H9 (cell line): ENCODE results near the gene TYSND1. TPM values are rescaled to one million over a fixed set of nuclear protein-coding genes. Genes with fewer than 3 reads are reported as not detected.
A peak's percentile ranks its signal among the peaks of the same experiment; 100 is the strongest.

ENCODE experiments used
- DNase-seq: peaks from one replicate; pipeline ENCODE4 v3.0.0-alpha.2; 2017
- H2AFZ ChIP-seq: one replicate; pipeline ENCODE4 v1.6.1; 2013; ENCODE audit warnings: mild to moderate bottlenecking, low read length, control low read depth, moderate library complexity
- H2AK5ac ChIP-seq: 2 replicates; pipeline ENCODE4 v1.6.1; 2013; ENCODE audit warnings: low read length, control low read depth, mixed read lengths; ENCODE audit not compliant: insufficient read length
- H2BK120ac ChIP-seq: one replicate; pipeline ENCODE4 v1.6.1; 2013; ENCODE audit warnings: low read depth, mild to moderate bottlenecking, low read length, control low read depth, inconsistent platforms; ENCODE audit not compliant: poor library complexity, severe bottlenecking
- H2BK12ac ChIP-seq: 2 replicates; pipeline ENCODE4 v1.6.1; 2013; ENCODE audit warnings: low read length, control low read depth, mixed read lengths, low read depth; ENCODE audit not compliant: insufficient read length
- H2BK15ac ChIP-seq: 2 replicates; pipeline ENCODE4 v1.6.1; 2013; ENCODE audit warnings: low read depth, low read length, control low read depth
- H2BK20ac ChIP-seq: one replicate; pipeline ENCODE4 v1.6.1; 2013; ENCODE audit warnings: low read depth, mild to moderate bottlenecking, low read length, control low read depth, inconsistent platforms; ENCODE audit not compliant: poor library complexity, severe bottlenecking
- H2BK5ac ChIP-seq: 2 replicates; pipeline ENCODE4 v1.6.1; 2013; ENCODE audit warnings: low read length, control low read depth, mixed read lengths; ENCODE audit not compliant: insufficient read length
- H3K14ac ChIP-seq: 2 replicates; pipeline ENCODE4 v1.6.1; 2013; ENCODE audit warnings: low read length, control low read depth; ENCODE audit not compliant: insufficient read depth
- H3K18ac ChIP-seq: 2 replicates; pipeline ENCODE4 v1.6.1; 2013; ENCODE audit warnings: low read depth, mild to moderate bottlenecking, mixed read lengths, low read length, control low read depth; ENCODE audit not compliant: insufficient read length
- H3K23ac ChIP-seq: 2 replicates; pipeline ENCODE4 v1.6.1; 2013; ENCODE audit warnings: low read length, control low read depth, mixed read lengths, low read depth; ENCODE audit not compliant: insufficient read length
- H3K23me2 ChIP-seq: 2 replicates; pipeline ENCODE4 v1.6.1; 2013; ENCODE audit warnings: low read depth, mild to moderate bottlenecking, mixed read lengths, low read length, control low read depth; ENCODE audit not compliant: insufficient read length, poor library complexity, severe bottlenecking
- H3K27ac ChIP-seq: 2 replicates; pipeline ENCODE4 v1.5.1; 2013; ENCODE audit warnings: low read length, control low read depth, mixed read lengths, low read depth; ENCODE audit not compliant: insufficient read length
- H3K27me3 ChIP-seq: 2 replicates; pipeline ENCODE4 v1.6.1; 2013; ENCODE audit warnings: low read length, control low read depth, inconsistent platforms; ENCODE audit not compliant: insufficient read depth
- H3K4ac ChIP-seq: 2 replicates; pipeline ENCODE4 v1.6.1; 2013; ENCODE audit warnings: low read depth, mild to moderate bottlenecking, control low read depth, inconsistent platforms, low read length, moderate library complexity
- H3K4me1 ChIP-seq: 2 replicates; pipeline ENCODE4 v1.6.1; 2013; ENCODE audit warnings: low read length, control low read depth, inconsistent platforms; ENCODE audit not compliant: insufficient read depth
- H3K4me2 ChIP-seq: 2 replicates; pipeline ENCODE4 v1.6.1; 2013; ENCODE audit warnings: low read length, control low read depth, mixed read lengths; ENCODE audit not compliant: insufficient read length, insufficient read depth
- H3K56ac ChIP-seq: 2 replicates; pipeline ENCODE4 v1.6.1; 2013; ENCODE audit warnings: low read depth, mild to moderate bottlenecking, mixed read lengths, low read length, control low read depth; ENCODE audit not compliant: insufficient read length
- H3K79me1 ChIP-seq: 2 replicates; pipeline ENCODE4 v1.6.1; 2013; ENCODE audit warnings: low read depth, mild to moderate bottlenecking, moderate library complexity, low read length, control low read depth, inconsistent platforms; ENCODE audit not compliant: insufficient read depth, poor library complexity, severe bottlenecking
- H3K79me2 ChIP-seq: 2 replicates; pipeline ENCODE4 v1.6.1; 2013; ENCODE audit warnings: low read length, control low read depth, inconsistent platforms; ENCODE audit not compliant: insufficient read depth
- H3K9ac ChIP-seq: 2 replicates; pipeline ENCODE4 v1.6.1; 2013; ENCODE audit warnings: low read length, control low read depth, mixed read lengths; ENCODE audit not compliant: insufficient read length; ENCODE audit errors: extremely low read depth
- H3K9me3 ChIP-seq: one replicate; pipeline ENCODE4 v1.6.1; 2013; ENCODE audit warnings: low read depth, low read length, inconsistent platforms; ENCODE audit not compliant: control insufficient read depth
- H3T11ph ChIP-seq: one replicate; pipeline ENCODE4 v1.6.1; 2013; ENCODE audit warnings: mild to moderate bottlenecking, low read length, control low read depth, inconsistent platforms
- H4K20me1 ChIP-seq: one replicate; pipeline ENCODE4 v1.6.1; 2013; ENCODE audit not compliant: control insufficient read depth, insufficient read length, insufficient read depth
- H4K5ac ChIP-seq: 2 replicates; pipeline ENCODE4 v1.6.1; 2013; ENCODE audit warnings: low read depth, mild to moderate bottlenecking, mixed read lengths, low read length, control low read depth; ENCODE audit not compliant: insufficient read length
- H4K8ac ChIP-seq: replicated peaks from 2 replicates; pipeline ENCODE4 v1.6.1; 2013; ENCODE audit warnings: low read length, control low read depth, mixed read lengths, low read depth; ENCODE audit not compliant: insufficient read length
- H4K91ac ChIP-seq: 2 replicates; pipeline ENCODE4 v1.6.1; 2013; ENCODE audit warnings: low read depth, mild to moderate bottlenecking, moderate library complexity, mixed read lengths, low read length, control low read depth; ENCODE audit not compliant: insufficient read length
- H3K27ac Mint-ChIP-seq, 3 experiments: 2 replicates in 2 of 3; 3 replicates in 1 of 3; pipeline ENCODE4 v1.8.0; 2020 to 2021; ENCODE audit warnings: mixed read lengths in 3 of 3, mild to moderate bottlenecking in 1 of 3, moderate library complexity in 1 of 3
- H3K27me3 Mint-ChIP-seq: 2 replicates; pipeline ENCODE4 v1.8.0; 2021; ENCODE audit warnings: low read depth, mild to moderate bottlenecking, moderate library complexity, mixed read lengths
- H3K36me3 Mint-ChIP-seq, 3 experiments: 2 replicates in 2 of 3; 3 replicates in 1 of 3; pipeline ENCODE4 v1.8.0; 2020 to 2021; ENCODE audit warnings: low read depth in 3 of 3, mixed read lengths in 3 of 3; ENCODE audit not compliant: insufficient read depth in 1 of 3
- H3K4me1 Mint-ChIP-seq, 2 experiments: 2 replicates each; pipeline ENCODE4 v1.8.0; 2020; ENCODE audit warnings: mixed read lengths in 2 of 2
- H3K4me3 Mint-ChIP-seq, 2 experiments: 2 replicates in 1 of 2; 3 replicates in 1 of 2; pipeline ENCODE4 v1.8.0; 2020 to 2021; ENCODE audit warnings: mild to moderate bottlenecking in 2 of 2, mixed read lengths in 2 of 2, moderate library complexity in 1 of 2
- H3K9me3 Mint-ChIP-seq, 2 experiments: 2 replicates in 1 of 2; 3 replicates in 1 of 2; pipeline ENCODE4 v1.8.0; 2020; ENCODE audit warnings: mild to moderate bottlenecking in 2 of 2, mixed read lengths in 2 of 2, moderate library complexity in 1 of 2
- CTCF ChIP-seq: fragments of 200-600 bp; sonication (generic); conservative IDR thresholded peaks from 3 replicates; pipeline ENCODE4 v1.8.0; 2021; ENCODE audit warnings: antibody characterized with exemption, mild to moderate bottlenecking
- WGBS: extraction: QIAGEN DNeasy Blood & Tissue Kit; methylation state at CpG from one replicate; pipeline ENCODE4 v1.1.7; 2013; ENCODE audit warnings: missing lambda C conversion rate, low lambda C conversion rate, mixed read lengths; ENCODE audit not compliant: insufficient read length; ENCODE audit errors: extremely low coverage; 5-methylcytosine and 5-hydroxymethylcytosine counted together
- total RNA-seq: library from RNA; stranded (reverse); gene quantifications from 2 replicates; pipeline ENCODE4 v1.2.1, GENCODE V29; 2021

The TYSND1 gene
- total RNA-seq, 1 experiment from 2014 or later: 12.8 TPM

GRCh38 chr10:70148516-70148915, 2.0 kb upstream of the TYSND1 start:
- Histone ChIP-seq H4K91ac (no peak overlapping the region), H2AK5ac (no peak overlapping the region), H2BK15ac (no peak overlapping the region), H2AFZ (no peak overlapping the region), H3K23ac (no peak overlapping the region), H2BK5ac (no peak overlapping the region), H4K5ac (no peak overlapping the region), H2BK12ac (no peak overlapping the region), H3K27ac (no peak overlapping the region), H3K27me3 (no peaks in the 10 kb centered on the region), H3K9me3 (no peaks in the 10 kb centered on the region), H3K56ac (no peak overlapping the region), H4K20me1 (peaks cover 3% of the 10 kb centered on the region), H3K9ac (no peak overlapping the region), H3K4ac (no peak overlapping the region), H3K23me2 (peaks cover 14% of the 10 kb centered on the region), H4K8ac (no peak overlapping the region), H3K4me1 (0 out of 2 replicates have a peak, but pooled peaks cover 3% of the 10 kb centered on the region), H2BK120ac (no peak overlapping the region), H3T11ph (no peak overlapping the region), H3K18ac (no peak overlapping the region), H3K4me2 (no peak overlapping the region), H3K79me1 (no peaks in the 10 kb centered on the region), H3K79me2 (no peaks in the 10 kb centered on the region), H2BK20ac (no peak overlapping the region), H3K14ac (no peak overlapping the region)
- no peak for TF ChIP-seq CTCF
- Mint-ChIP-seq H3K4me3 (no peak overlapping the region), H3K9me3 (no peaks in the 10 kb centered on the region), H3K27me3 (no peaks in the 10 kb centered on the region), H3K27ac (peak overlapping the region in 1 of 3 experiments; percentile 71; a peak in 2 of 7 replicates), H3K4me1 (peaks cover 9 to 12% of the 10 kb centered on the region in 2 experiments), H3K36me3 (peaks cover 25 to 34% (median 34%) of the 10 kb centered on the region in 3 experiments)
- DNase-seq: no peak
- WGBS: no CpG with 5 or more reads among the region's 5 CpGs
